ENCODE measurements around the gene DDX20. TPM values are rescaled to one million over a fixed set of nuclear protein-coding genes. Genes with fewer than 3 reads are reported as not detected.

The DDX20 gene
- total and polyA plus RNA-seq, 4 donors: 6.0 to 14.4 (median 8.0) TPM

DNA sequence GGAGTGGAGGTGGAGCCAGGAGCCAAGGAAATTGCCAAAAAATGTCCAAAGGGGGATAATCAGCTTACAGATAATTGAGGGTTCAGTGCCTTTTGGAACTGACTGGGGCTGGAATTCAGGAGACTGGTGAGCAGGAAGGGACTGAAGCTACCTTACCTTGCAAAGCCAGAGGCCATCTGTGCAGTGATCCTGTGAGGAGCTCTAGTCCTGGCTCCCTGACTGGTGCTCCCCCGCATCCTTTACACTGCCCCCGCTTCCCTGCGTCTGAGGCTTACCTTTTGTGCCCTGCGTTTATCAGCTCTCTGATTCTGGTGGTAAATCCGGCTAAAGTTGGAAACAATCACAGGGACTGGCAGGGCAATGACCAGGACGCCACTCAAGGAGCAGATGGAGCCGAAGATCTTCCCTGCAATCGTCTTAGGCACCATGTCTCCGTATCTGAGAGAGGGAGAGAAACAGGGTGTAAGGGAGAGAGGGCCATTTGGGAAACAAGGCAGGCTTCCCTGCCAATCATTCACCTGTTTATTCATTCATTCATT is 31.0 kb downstream of the DDX20 start:
- Histone ChIP-seq H3K9ac (ENCODE audit: insufficient read depth in 1 of 2, low read length in 2 of 2) (no peak overlapping the region), H3K4me3 (no peak overlapping the region), H3K27ac (ENCODE audit: low read depth in 1 of 2, low read length in 1 of 2) (no peak overlapping the region), H3K36me3 (ENCODE audit: control insufficient read depth in 4 of 4, insufficient read depth in 4 of 4, low read length in 4 of 4) (no peaks in the 10 kb centered on the region), H3K27me3 (ENCODE audit: control insufficient read depth in 3 of 3, insufficient read depth in 3 of 3, low read length in 2 of 3) (peaks cover 0 to 19% (median 10%) of the 10 kb centered on the region in 3 donors), H3K9me3 (ENCODE audit: control insufficient read depth in 4 of 4, insufficient read depth in 3 of 4, low read length in 3 of 4) (no peaks in the 10 kb centered on the region), H3K4me1 (ENCODE audit: control insufficient read depth in 5 of 5, insufficient read depth in 5 of 5, low read length in 5 of 5) (no peaks in the 10 kb centered on the region)
- DNase-seq: no peak
- no peak for ATAC-seq (ENCODE audit: insufficient read depth, low FRiP score)
- WGBS, 2 donors: 82 to 89% methylated on average over 9 of the region's 9 CpGs
- TF ChIP-seq, protein P1, sequence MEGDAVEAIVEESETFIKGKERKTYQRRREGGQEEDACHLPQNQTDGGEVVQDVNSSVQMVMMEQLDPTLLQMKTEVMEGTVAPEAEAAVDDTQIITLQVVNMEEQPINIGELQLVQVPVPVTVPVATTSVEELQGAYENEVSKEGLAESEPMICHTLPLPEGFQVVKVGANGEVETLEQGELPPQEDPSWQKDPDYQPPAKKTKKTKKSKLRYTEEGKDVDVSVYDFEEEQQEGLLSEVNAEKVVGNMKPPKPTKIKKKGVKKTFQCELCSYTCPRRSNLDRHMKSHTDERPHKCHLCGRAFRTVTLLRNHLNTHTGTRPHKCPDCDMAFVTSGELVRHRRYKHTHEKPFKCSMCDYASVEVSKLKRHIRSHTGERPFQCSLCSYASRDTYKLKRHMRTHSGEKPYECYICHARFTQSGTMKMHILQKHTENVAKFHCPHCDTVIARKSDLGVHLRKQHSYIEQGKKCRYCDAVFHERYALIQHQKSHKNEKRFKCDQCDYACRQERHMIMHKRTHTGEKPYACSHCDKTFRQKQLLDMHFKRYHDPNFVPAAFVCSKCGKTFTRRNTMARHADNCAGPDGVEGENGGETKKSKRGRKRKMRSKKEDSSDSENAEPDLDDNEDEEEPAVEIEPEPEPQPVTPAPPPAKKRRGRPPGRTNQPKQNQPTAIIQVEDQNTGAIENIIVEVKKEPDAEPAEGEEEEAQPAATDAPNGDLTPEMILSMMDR (IDR thresholded peaks at IDR 0.05; ENCODE audit: control extremely low read depth, extremely low read depth): no peak

DNA sequence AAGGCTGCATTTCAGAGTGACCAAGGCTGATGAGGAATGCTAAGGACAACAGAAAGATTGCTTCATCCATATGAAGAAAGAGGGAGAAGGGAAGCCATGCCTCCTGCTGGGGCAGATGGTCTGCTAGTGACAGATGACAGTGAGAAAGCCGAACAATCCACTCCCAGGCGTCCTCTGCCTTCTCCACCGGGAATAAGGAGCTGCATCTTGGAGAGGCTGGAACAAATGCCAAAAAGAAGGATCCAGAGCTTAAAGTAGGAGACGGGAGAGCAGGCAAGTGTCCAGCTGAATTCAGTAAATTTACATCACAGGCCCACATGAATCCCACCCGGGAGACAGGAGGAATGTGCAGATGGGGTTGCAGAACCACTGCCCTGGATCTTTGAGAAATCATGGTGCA is 33.4 kb downstream of the DDX20 start:
- WGBS, 2 donors: 68 to 78% methylated on average over 5 of the region's 5 CpGs
- Histone ChIP-seq H3K9ac (ENCODE audit: insufficient read depth in 1 of 2, low read length in 2 of 2) (no peak overlapping the region), H3K9me3 (ENCODE audit: control insufficient read depth in 4 of 4, insufficient read depth in 3 of 4, low read length in 3 of 4) (no peaks in the 10 kb centered on the region), H3K27me3 (ENCODE audit: control insufficient read depth in 3 of 3, insufficient read depth in 3 of 3, low read length in 2 of 3) (peaks cover 0 to 25% (median 15%) of the 10 kb centered on the region in 3 donors), H3K36me3 (ENCODE audit: control insufficient read depth in 4 of 4, insufficient read depth in 4 of 4, low read length in 4 of 4) (no peaks in the 10 kb centered on the region), H3K27ac (ENCODE audit: low read depth in 1 of 2, low read length in 1 of 2) (peak overlapping the region in 1 of 2 donors; percentile 40), H3K4me1 (ENCODE audit: control insufficient read depth in 5 of 5, insufficient read depth in 5 of 5, low read length in 5 of 5) (peaks cover 0 to 2% (median 0%) of the 10 kb centered on the region in 5 donors), H3K4me3 (no peak overlapping the region)
- ATAC-seq (ENCODE audit: insufficient read depth, low FRiP score): no peak
- DNase-seq: peak; percentile 4 to 19 (median 16)
- TF ChIP-seq, protein P1 (IDR thresholded peaks at IDR 0.05; ENCODE audit: control extremely low read depth, extremely low read depth): no peak

DNA sequence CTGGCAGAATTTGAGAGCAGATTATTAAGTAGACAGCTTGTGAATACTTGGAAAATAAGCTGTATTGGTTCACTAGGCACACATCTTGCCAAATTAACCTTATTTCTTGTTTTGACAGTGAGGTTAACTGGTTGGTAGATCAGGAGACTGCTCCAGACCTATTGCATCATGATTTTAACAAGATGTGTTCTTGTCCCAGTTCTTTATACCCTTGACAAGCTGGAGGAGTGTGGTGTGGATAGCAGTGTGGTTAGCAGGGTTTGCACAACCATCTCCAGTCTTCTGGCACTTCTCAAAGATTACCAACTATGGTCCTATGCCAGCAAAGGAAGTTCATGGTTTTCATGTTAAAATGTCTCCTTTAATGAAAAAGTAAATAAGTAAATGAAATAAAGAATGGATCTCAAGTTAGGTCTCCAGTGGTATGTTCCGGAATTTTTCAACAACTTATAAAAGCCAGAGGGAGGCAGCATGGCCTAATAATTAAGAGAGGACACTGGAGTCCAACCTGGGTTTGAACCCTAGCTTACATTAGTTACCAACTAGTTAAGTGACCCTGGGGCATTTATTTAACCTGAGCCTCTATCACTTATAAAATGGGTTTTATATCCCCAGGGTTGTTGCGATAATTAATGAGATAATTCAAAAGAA is 34.1 kb downstream of the DDX20 start:
- Histone ChIP-seq H3K4me1 (ENCODE audit: control insufficient read depth in 5 of 5, insufficient read depth in 5 of 5, low read length in 5 of 5) (peaks cover 0 to 2% (median 0%) of the 10 kb centered on the region in 5 donors), H3K27ac (ENCODE audit: low read depth in 1 of 2, low read length in 1 of 2) (no peak overlapping the region)
- 84 to 90% methylated on average over 2 of the region's 2 CpGs for WGBS, 2 donors

More for the DNA sequence above, 34.1 kb downstream of the DDX20 start:
- TF ChIP-seq, protein P1 (IDR thresholded peaks at IDR 0.05; ENCODE audit: control extremely low read depth, extremely low read depth): no peak
- Histone ChIP-seq H3K9me3 (ENCODE audit: control insufficient read depth in 4 of 4, insufficient read depth in 3 of 4, low read length in 3 of 4) (no peaks in the 10 kb centered on the region), H3K27me3 (ENCODE audit: control insufficient read depth in 3 of 3, insufficient read depth in 3 of 3, low read length in 2 of 3) (peaks cover 0 to 25% (median 11%) of the 10 kb centered on the region in 3 donors), H3K9ac (ENCODE audit: insufficient read depth in 1 of 2, low read length in 2 of 2) (no peak overlapping the region), H3K4me3 (no peak overlapping the region), H3K36me3 (ENCODE audit: control insufficient read depth in 4 of 4, insufficient read depth in 4 of 4, low read length in 4 of 4) (no peaks in the 10 kb centered on the region)
- DNase-seq (no peak), ATAC-seq (ENCODE audit: insufficient read depth, low FRiP score) (peak; percentile 68)

Measured in lung (tissue), 12 donors.